ENCODE data around the gene WNK1. TPM values are rescaled to one million over a fixed set of nuclear protein-coding genes. Genes with fewer than 3 reads are reported as not detected.
A peak's percentile ranks its signal among the peaks of the same experiment; 100 is the strongest.

Gene WNK1
- total and polyA plus RNA-seq, 2 donors (not counting 3 experiments of a cell fraction or from before 2014, with no cell fraction given): 46.3 to 108 TPM

DNA sequence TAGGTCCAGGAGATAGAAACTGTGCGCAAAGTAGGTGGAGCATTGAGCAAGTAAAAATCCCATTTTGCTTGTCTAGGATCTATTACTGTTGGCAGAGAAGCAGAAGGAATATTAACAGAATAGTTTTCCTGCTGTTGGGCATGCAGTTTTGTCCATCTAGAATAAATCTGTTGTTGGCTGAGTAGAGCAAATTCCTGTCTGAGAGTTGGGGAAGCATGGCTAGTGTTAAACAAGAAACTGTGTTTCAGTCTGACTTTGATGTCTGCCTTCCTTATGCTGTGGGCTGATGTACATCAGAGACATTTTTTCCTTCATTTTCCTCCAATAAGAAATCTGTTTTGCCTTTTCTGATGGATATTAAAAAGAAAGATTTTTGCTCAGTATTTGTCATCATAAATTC lies 99.0 kb downstream of the WNK1 start:
- TF ChIP-seq, protein P1, sequence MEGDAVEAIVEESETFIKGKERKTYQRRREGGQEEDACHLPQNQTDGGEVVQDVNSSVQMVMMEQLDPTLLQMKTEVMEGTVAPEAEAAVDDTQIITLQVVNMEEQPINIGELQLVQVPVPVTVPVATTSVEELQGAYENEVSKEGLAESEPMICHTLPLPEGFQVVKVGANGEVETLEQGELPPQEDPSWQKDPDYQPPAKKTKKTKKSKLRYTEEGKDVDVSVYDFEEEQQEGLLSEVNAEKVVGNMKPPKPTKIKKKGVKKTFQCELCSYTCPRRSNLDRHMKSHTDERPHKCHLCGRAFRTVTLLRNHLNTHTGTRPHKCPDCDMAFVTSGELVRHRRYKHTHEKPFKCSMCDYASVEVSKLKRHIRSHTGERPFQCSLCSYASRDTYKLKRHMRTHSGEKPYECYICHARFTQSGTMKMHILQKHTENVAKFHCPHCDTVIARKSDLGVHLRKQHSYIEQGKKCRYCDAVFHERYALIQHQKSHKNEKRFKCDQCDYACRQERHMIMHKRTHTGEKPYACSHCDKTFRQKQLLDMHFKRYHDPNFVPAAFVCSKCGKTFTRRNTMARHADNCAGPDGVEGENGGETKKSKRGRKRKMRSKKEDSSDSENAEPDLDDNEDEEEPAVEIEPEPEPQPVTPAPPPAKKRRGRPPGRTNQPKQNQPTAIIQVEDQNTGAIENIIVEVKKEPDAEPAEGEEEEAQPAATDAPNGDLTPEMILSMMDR (IDR thresholded peaks at IDR 0.05; ENCODE audit: extremely low read depth in 1 of 2, insufficient read depth in 1 of 2, low read depth in 1 of 2, low read length in 2 of 2): no peak
- no peak for TF ChIP-seq MYC (IDR thresholded peaks at IDR 0.05; ENCODE audit: low read depth, low read length)
- no peak for TF ChIP-seq EZH2 (IDR thresholded peaks at IDR 0.05; ENCODE audit: borderline replicate concordance, low read depth, low read length, severe bottlenecking)
- no peak for TF ChIP-seq POLR2A (IDR thresholded peaks at IDR 0.05; ENCODE audit: low read depth, low read length)
- TF ChIP-seq GATA2 (IDR thresholded peaks at IDR 0.05; ENCODE audit: insufficient read depth, insufficient read length, low read depth, low read length): no peak
- TF ChIP-seq FOS (IDR thresholded peaks at IDR 0.05; ENCODE audit: borderline replicate concordance, insufficient read depth, low read length): no peak
- TF ChIP-seq, protein P2, sequence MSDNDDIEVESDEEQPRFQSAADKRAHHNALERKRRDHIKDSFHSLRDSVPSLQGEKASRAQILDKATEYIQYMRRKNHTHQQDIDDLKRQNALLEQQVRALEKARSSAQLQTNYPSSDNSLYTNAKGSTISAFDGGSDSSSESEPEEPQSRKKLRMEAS (IDR thresholded peaks at IDR 0.05; ENCODE audit: insufficient read depth, insufficient read length): no peak
- no peak for TF ChIP-seq JUN (IDR thresholded peaks at IDR 0.05; ENCODE audit: borderline replicate concordance, insufficient read depth, insufficient read length, low read depth)
- no peak for TF ChIP-seq POLR2AphosphoS5 (IDR thresholded peaks at IDR 0.05; ENCODE audit: insufficient read depth, low read depth, low read length)
- FAIRE-seq (no peak), DNase-seq (ENCODE audit: low read depth, low spot score) (peak; percentile 23)
- POLR2A ChIA-PET: no interaction called here
- Histone ChIP-seq H3K4me1 (ENCODE audit: control insufficient read depth, extremely low read depth, insufficient read depth, low read length) (peaks cover 12% of the 10 kb centered on the region), H4K20me1 (replicated peaks; ENCODE audit: control insufficient read depth, extremely low read depth, insufficient read depth, low read length) (peaks cover 3% of the 10 kb centered on the region), H3K36me3 (ENCODE audit: control insufficient read depth in 2 of 2, extremely low read depth in 1 of 2, insufficient read depth in 2 of 2, low read length in 2 of 2) (no peaks in the 10 kb centered on the region), H3K9ac (replicated peaks; ENCODE audit: extremely low read depth, insufficient read depth, low read length) (no peak overlapping the region), H3K79me2 (ENCODE audit: control insufficient read depth, insufficient read depth, low read length) (peaks cover 31% of the 10 kb centered on the region), H3K9me3 (replicated peaks; ENCODE audit: control insufficient read depth, insufficient read depth, low read length) (no peaks in the 10 kb centered on the region), H3K4me3 (replicated peaks in 1 of 3; ENCODE audit: insufficient read depth in 1 of 3, low read depth in 1 of 3, low read length in 3 of 3) (no peak overlapping the region), H3K27ac (ENCODE audit: insufficient read depth, low read depth, low read length) (peak overlapping the region; percentile 52), H3K27me3 (ENCODE audit: control insufficient read depth in 2 of 2, insufficient read depth in 2 of 2, low read length in 2 of 2) (no peaks in the 10 kb centered on the region), H2AFZ (ENCODE audit: low read depth, low read length) (no peak overlapping the region), H3K4me2 (ENCODE audit: insufficient read depth, low read length) (peak overlapping the region; percentile 54), H3K9me1 (replicated peaks; ENCODE audit: control insufficient read depth, extremely low read depth, insufficient read depth, low read length) (no peaks in the 10 kb centered on the region)
- dilution Hi-C loops (cut with MboI; ENCODE audit: extremely low pct_ligation_motif_present, low sequenced_read_pairs) (no loop called here), intact Hi-C loops (cut with micrococcal nuclease) (no loop called here)
- no TSS peak for BruUV-seq (replicated peaks)
- CTCF ChIA-PET: interaction anchor here (0.9 to 1.4 kb wide), 2 partner anchors 43 to 281 kb away, joined by 3 read pairs; no protein-coding TSS in a partner anchor

Data from endothelial cell of umbilical vein (primary cell).